NT2/D1 (cell line): ENCODE data around the gene DEUP1.

Source experiments
- SUZ12 ChIP-seq: IDR thresholded peaks from 2 replicates; pipeline ENCODE4 v1.6.1; 2011; ENCODE audit not compliant: insufficient read length, insufficient read depth; ENCODE audit errors: extremely low read depth
- YY1 ChIP-seq: IDR thresholded peaks from 2 replicates; pipeline ENCODE4 v1.6.1; 2011; ENCODE audit not compliant: insufficient read length, insufficient read depth
- ZNF274 ChIP-seq: IDR thresholded peaks from 2 replicates; pipeline ENCODE4 v1.6.1; 2011; ENCODE audit warnings: mild to moderate bottlenecking, low read depth, low read length

DNA sequence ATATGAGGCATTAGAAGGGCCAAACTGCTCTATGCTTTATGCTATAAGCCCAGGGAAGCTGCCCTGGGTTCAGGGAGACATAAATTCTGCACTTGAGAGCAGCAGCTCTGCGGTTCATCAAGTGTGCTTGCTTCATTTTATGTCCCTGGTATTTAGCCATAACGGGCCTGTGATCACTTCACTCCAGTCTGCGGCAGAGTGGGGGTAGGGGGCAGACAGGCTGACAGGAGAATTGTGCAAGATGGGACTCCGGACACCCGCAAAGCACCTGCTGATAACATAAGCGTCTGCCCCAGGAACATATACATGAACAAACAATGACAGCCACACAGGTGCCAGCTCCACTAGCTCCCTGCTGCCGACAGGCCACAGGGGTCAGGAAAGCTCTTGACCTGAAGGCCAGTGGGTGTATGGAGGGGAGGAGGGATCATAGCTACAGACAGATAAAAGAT, 156.5 kb downstream of the DEUP1 start:
- no peak for TF ChIP-seq YY1
- TF ChIP-seq ZNF274, result no peak
- no peak for TF ChIP-seq SUZ12
